CD8-positive, alpha-beta memory T cell (primary cell): ENCODE measurements around the gene PSG5. TPM values are rescaled to one million over a fixed set of nuclear protein-coding genes. Genes with fewer than 3 reads are reported as not detected.
"Not testable (repeated sequence)": the region's sequence is repeated elsewhere in the genome, so short reads cannot be mapped to it uniquely, and the experiment has no call there.

Experiments used
- CTCF ChIA-PET: fragments of 350-600 bp; sonication (Branson Sonifier 250); formaldehyde crosslinking; loops from one replicate; lab custom pipeline; 2021; ENCODE audit warnings: antibody characterized with exemption; lab: Charles Lee
- POLR2A ChIA-PET: fragments of 350-600 bp; sonication (Branson Sonifier 250); formaldehyde crosslinking; loops from one replicate; lab custom pipeline; 2021; ENCODE audit warnings: antibody characterized with exemption; lab: Charles Lee
- DNase-seq, 5 donors: peaks; one replicate each; pipeline versions ENCODE4 v3.0.0 to v3.0.0-alpha.2; 2020 to 2022; ENCODE audit warnings: mixed read lengths in 1 of 5
- H3K27ac ChIP-seq: one replicate; pipeline ENCODE4 v1.7.0; 2013; ENCODE audit warnings: low read depth, mild to moderate bottlenecking, low read length, moderate library complexity
- H3K27me3 ChIP-seq: 2 replicates; pipeline ENCODE4 v1.7.0; 2013; ENCODE audit warnings: low read length, mild to moderate bottlenecking; ENCODE audit not compliant: insufficient read depth, poor library complexity, severe bottlenecking
- H3K36me3 ChIP-seq: 2 replicates; pipeline ENCODE4 v1.7.0; 2013; ENCODE audit warnings: mild to moderate bottlenecking, low read length, moderate library complexity; ENCODE audit not compliant: insufficient read depth
- H3K4me1 ChIP-seq: 2 replicates; pipeline ENCODE4 v1.7.0; 2013; ENCODE audit warnings: mild to moderate bottlenecking, low read length, moderate library complexity; ENCODE audit not compliant: insufficient read depth
- H3K4me3 ChIP-seq: 2 replicates; pipeline ENCODE4 v1.7.0; 2013; ENCODE audit warnings: mild to moderate bottlenecking, low read length
- H3K9me3 ChIP-seq: 2 replicates; pipeline ENCODE4 v1.7.0; 2013; ENCODE audit warnings: mild to moderate bottlenecking, low read length
- H3K27ac Mint-ChIP-seq, 8 donors: one replicate each; pipeline ENCODE4 v1.8.0; 2020 to 2021; ENCODE audit warnings: mixed read lengths in 8 of 8, mild to moderate bottlenecking in 6 of 8, inconsistent platforms in 3 of 8, moderate library complexity in 3 of 8
- H3K27me3 Mint-ChIP-seq, 2 donors: one replicate each; pipeline ENCODE4 v1.8.0; 2020 to 2021; ENCODE audit warnings: mixed read lengths in 2 of 2, mild to moderate bottlenecking in 1 of 2, moderate library complexity in 1 of 2
- H3K36me3 Mint-ChIP-seq, 3 donors: one replicate each; pipeline ENCODE4 v1.8.0; 2020 to 2021; ENCODE audit warnings: mixed read lengths in 3 of 3, inconsistent platforms in 1 of 3, mild to moderate bottlenecking in 1 of 3
- H3K4me1 Mint-ChIP-seq, 3 donors: one replicate each; pipeline ENCODE4 v1.8.0; 2020 to 2021; ENCODE audit warnings: mixed read lengths in 3 of 3, inconsistent platforms in 1 of 3, mild to moderate bottlenecking in 1 of 3
- H3K4me3 Mint-ChIP-seq, 7 donors: one replicate each; pipeline ENCODE4 v1.8.0; 2020 to 2021; ENCODE audit warnings: mixed read lengths in 7 of 7, mild to moderate bottlenecking in 6 of 7, moderate library complexity in 4 of 7, inconsistent platforms in 2 of 7
- H3K9me3 Mint-ChIP-seq, 5 donors: one replicate each; pipeline ENCODE4 v1.8.0; 2020 to 2022; ENCODE audit warnings: mixed read lengths in 5 of 5, mild to moderate bottlenecking in 3 of 5, moderate library complexity in 2 of 5, inconsistent platforms in 1 of 5
- polyA plus RNA-seq: library from polyadenylated mRNA; unstranded; fragments of 300-500 nt; fragmentation: Illumina TruSeq; gene quantifications from one replicate; pipeline ENCODE4 v1.2.3, GENCODE V29; 2021
- total RNA-seq, 2 experiments: library from RNA; stranded (reverse); gene quantifications; one replicate each; pipeline ENCODE4 v1.2.3, GENCODE V29; 2021

The PSG5 gene
- total and polyA plus RNA-seq, 3 experiments from 2014 or later = not detected

- H3K9me3 ChIP-seq, H3K36me3 ChIP-seq, CTCF ChIA-PET, H3K4me3 Mint-ChIP-seq, H3K4me3 ChIP-seq, H3K27me3 ChIP-seq, H3K36me3 Mint-ChIP-seq, H3K9me3 Mint-ChIP-seq, H3K4me1 ChIP-seq, H3K27ac ChIP-seq, POLR2A ChIA-PET, H3K4me1 Mint-ChIP-seq, H3K27ac Mint-ChIP-seq, DNase-seq: not testable (repeated sequence)
- peaks cover 10 to 23% of the 10 kb centered on the region in 2 donors for H3K27me3 Mint-ChIP-seq
Measured at GRCh38 chr19:43198686-43199419, 12.5 kb upstream of the PSG5 start.

- H3K27ac Mint-ChIP-seq, H3K4me3 Mint-ChIP-seq, POLR2A ChIA-PET, H3K4me1 ChIP-seq, H3K36me3 Mint-ChIP-seq, DNase-seq, H3K9me3 Mint-ChIP-seq, CTCF ChIA-PET, H3K4me1 Mint-ChIP-seq, H3K36me3 ChIP-seq, H3K4me3 ChIP-seq, H3K9me3 ChIP-seq, H3K27me3 ChIP-seq, H3K27ac ChIP-seq: not testable (repeated sequence)
- peaks cover 10 to 32% of the 10 kb centered on the region in 2 donors for H3K27me3 Mint-ChIP-seq
Measured at GRCh38 chr19:43197666-43198397, 11.5 kb upstream of the PSG5 start.

- H3K9me3 Mint-ChIP-seq, H3K4me3 Mint-ChIP-seq, H3K9me3 ChIP-seq, H3K4me1 Mint-ChIP-seq, POLR2A ChIA-PET, H3K4me3 ChIP-seq, H3K27ac ChIP-seq, H3K36me3 ChIP-seq, H3K27me3 ChIP-seq, H3K36me3 Mint-ChIP-seq, H3K4me1 ChIP-seq, DNase-seq, CTCF ChIA-PET, H3K27ac Mint-ChIP-seq: not testable (repeated sequence)
- H3K27me3 Mint-ChIP-seq = peaks cover 10 to 43% of the 10 kb centered on the region in 2 donors
Measured at GRCh38 chr19:43194397-43194796, 8.1 kb upstream of the PSG5 start.

GRCh38 chr19:43192381-43193155 lies 6.2 kb upstream of the PSG5 start:
- H3K27ac ChIP-seq, H3K27me3 ChIP-seq, H3K36me3 Mint-ChIP-seq, H3K36me3 ChIP-seq, H3K27ac Mint-ChIP-seq, H3K9me3 Mint-ChIP-seq, H3K4me3 ChIP-seq, H3K4me3 Mint-ChIP-seq, H3K9me3 ChIP-seq, POLR2A ChIA-PET, CTCF ChIA-PET, H3K4me1 Mint-ChIP-seq, H3K4me1 ChIP-seq, DNase-seq: not testable (repeated sequence)
- H3K27me3 Mint-ChIP-seq = peaks cover 12 to 40% of the 10 kb centered on the region in 2 donors

- H3K36me3 ChIP-seq, H3K4me1 Mint-ChIP-seq, CTCF ChIA-PET, H3K4me1 ChIP-seq, H3K4me3 Mint-ChIP-seq, DNase-seq, H3K36me3 Mint-ChIP-seq, H3K27me3 ChIP-seq, H3K9me3 ChIP-seq, H3K27ac Mint-ChIP-seq, H3K9me3 Mint-ChIP-seq, H3K27ac ChIP-seq, POLR2A ChIA-PET, H3K4me3 ChIP-seq: not testable (repeated sequence)
- H3K27me3 Mint-ChIP-seq = peaks cover 8 to 25% of the 10 kb centered on the region in 2 donors
Measured at GRCh38 chr19:43188092-43188491, 1.8 kb upstream of the PSG5 start.

DNA sequence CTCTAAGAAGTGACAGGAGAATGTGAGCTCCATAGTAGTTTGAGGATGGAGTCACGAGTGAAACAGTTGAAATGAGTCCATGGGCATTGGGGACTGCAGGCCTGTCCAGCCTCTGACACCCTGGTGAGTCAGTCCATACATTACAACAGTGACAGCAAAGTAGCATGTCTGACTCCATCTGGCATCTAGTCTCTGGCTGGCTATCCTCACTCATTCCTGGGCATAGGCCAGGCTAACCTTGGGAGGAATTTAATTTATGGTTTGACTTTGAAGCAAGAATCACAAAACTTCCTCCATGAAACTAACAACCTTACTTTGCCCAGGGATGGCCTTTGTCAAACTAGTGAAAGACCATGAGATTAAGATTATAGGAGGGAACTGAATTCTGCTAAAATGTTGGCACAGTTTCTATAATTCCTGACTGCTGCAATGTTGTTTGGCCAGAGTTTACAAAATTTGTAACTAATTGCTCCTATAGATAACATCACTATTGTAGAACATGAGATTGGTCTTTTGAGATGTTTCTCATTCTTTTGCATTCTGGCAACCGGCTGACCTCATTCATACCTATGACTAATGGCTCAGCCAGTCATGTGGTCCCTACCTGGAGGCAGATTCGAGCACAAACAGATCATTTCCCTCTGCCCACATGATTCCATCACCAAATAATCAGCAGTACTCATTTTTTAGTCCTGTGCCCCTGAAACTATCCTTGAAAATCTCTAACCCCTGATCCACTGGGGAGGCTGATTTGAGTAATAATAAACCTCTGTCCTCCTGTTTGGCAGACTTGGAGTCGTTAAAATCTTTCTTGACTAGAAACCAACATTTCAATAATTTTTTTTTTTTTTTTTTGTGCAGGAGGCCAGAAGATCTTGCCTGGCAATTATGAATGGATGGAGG lies 4.2 kb downstream of the PSG5 start:
- H3K27ac Mint-ChIP-seq = peak overlapping the region in 1 of 8 donors; percentile 54
- H3K4me1 ChIP-seq, CTCF ChIA-PET, H3K9me3 ChIP-seq, H3K36me3 ChIP-seq, H3K9me3 Mint-ChIP-seq, H3K4me1 Mint-ChIP-seq, H3K4me3 ChIP-seq, H3K27me3 Mint-ChIP-seq, H3K27ac ChIP-seq, H3K36me3 Mint-ChIP-seq, H3K27me3 ChIP-seq, POLR2A ChIA-PET, H3K4me3 Mint-ChIP-seq, DNase-seq: not testable (repeated sequence)

DNA sequence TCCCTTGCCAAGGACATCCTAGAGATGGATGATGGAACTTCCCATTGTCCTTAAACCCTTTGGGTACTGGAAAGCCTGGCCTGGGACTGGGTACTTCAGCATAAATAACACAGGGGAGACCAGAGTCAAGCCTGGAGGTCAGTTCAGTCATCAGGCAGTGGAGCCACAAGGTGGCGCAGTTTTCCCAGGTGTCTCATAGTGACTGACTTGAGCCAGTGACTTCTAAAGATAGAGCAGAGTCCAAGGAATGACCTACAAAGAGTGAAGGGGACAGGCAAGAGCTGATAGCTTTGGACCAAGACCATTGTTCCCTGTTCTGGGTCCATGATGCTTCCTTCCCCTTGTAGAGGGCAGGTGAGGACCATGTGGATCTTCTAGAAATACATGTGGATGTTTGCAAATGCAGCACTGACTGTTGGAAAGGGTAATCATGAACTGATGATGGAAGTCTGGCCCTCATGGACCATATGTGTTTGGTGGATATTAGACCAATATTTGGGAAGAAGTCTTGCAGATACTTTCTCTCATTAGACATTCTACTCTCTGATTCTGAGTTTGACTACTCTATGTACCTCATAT lies 6.7 kb downstream of the PSG5 start:
- POLR2A ChIA-PET, DNase-seq, H3K36me3 Mint-ChIP-seq, CTCF ChIA-PET, H3K4me1 Mint-ChIP-seq, H3K27ac ChIP-seq, H3K4me3 Mint-ChIP-seq, H3K27me3 ChIP-seq, H3K27me3 Mint-ChIP-seq, H3K9me3 Mint-ChIP-seq, H3K36me3 ChIP-seq, H3K27ac Mint-ChIP-seq, H3K9me3 ChIP-seq, H3K4me1 ChIP-seq, H3K4me3 ChIP-seq: not testable (repeated sequence)
